Measurements from ENCODE around the gene SNX15. TPM values are rescaled to one million over a fixed set of nuclear protein-coding genes. Genes with fewer than 3 reads are reported as not detected.

Gene SNX15
- 16.4 TPM for total RNA-seq

GRCh38 chr11:65027213-65028067, at the start of gene SNX15:
TSS of gene SNX15 (plus strand) at chr11:65027439. CDS start at chr11:65027538, 99 bp downstream.

GRCh38 chr11:64996710-64997380, 30.4 kb upstream of the SNX15 start, which contains the start of gene BATF2:
TSS of gene BATF2 (minus strand) at chr11:64996971. CDS start at chr11:64996914, 57 bp downstream.

GRCh38 chr11:65013888-65014725, 13.1 kb upstream of the SNX15 start, which contains the start of gene ARL2:
TSS of gene ARL2 (plus strand) at chr11:65014160. CDS start at chr11:65014208, 48 bp downstream.

GRCh38 chr11:65040847-65041622, 13.8 kb downstream of the SNX15 start, which contains the start of gene SAC3D1:
TSS of gene SAC3D1 (plus strand) at chr11:65041210. CDS start at chr11:65041293, 83 bp downstream.

GRCh38 chr11:65058419-65059054, 31.3 kb downstream of the SNX15 start, which contains the start of gene NAALADL1:
TSS of gene NAALADL1 (minus strand) at chr11:65058553. CDS start at chr11:65058521, 32 bp downstream.

GRCh38 chr11:65083834-65084597, 56.8 kb downstream of the SNX15 start, which contains the start of the genes CDCA5 and ZFPL1:
TSS of gene CDCA5 (minus strand) at chr11:65084040. CDS start at chr11:65083978, 62 bp downstream.
TSS of gene ZFPL1 (plus strand) at chr11:65084222. CDS start at chr11:65084699, 477 bp downstream.

Small RNA genes lying within 50 kb of the gene (small RNA-seq; reads per million reads assigned to genes)
- not detected for gene MIR6879
- not detected for gene SNX15

Other genes with a start within 250 kb of the SNX15 start
- 75.2 TPM for gene SF1, start 248.9 kb upstream of the SNX15 start, total RNA-seq
- gene MAP4K2, start 224.2 kb upstream of the SNX15 start, total RNA-seq = 17.1 TPM
- gene MEN1, start 216.9 kb upstream of the SNX15 start, total RNA-seq = 18.0 TPM
- 2.1 TPM for gene CDC42BPG, start 182.8 kb upstream of the SNX15 start, total RNA-seq
- gene EHD1, start 148.8 kb upstream of the SNX15 start, total RNA-seq = 39.0 TPM
- gene ATG2A, start 110.2 kb upstream of the SNX15 start, total RNA-seq = 9.9 TPM
- 39.7 TPM for gene PPP2R5B, start 102.8 kb upstream of the SNX15 start, total RNA-seq
- gene GPHA2, start 91.5 kb upstream of the SNX15 start, total RNA-seq = not detected
- gene MAJIN, start 55.3 kb upstream of the SNX15 start, total RNA-seq = not detected
- not detected for gene BATF2, start 30.5 kb upstream of the SNX15 start, total RNA-seq
- 73.4 TPM for gene ARL2, start 13.3 kb upstream of the SNX15 start, total RNA-seq
- gene SAC3D1, start 13.8 kb downstream of the SNX15 start, total RNA-seq = 6.9 TPM
- 4.2 TPM for gene NAALADL1, start 31.1 kb downstream of the SNX15 start, total RNA-seq
- 2.3 TPM for gene CDCA5, start 56.6 kb downstream of the SNX15 start, total RNA-seq
- 15.7 TPM for gene ZFPL1, start 56.8 kb downstream of the SNX15 start, total RNA-seq
- 125 TPM for gene VPS51, start 68.8 kb downstream of the SNX15 start, total RNA-seq
- 81.4 TPM for gene TM7SF2, start 84.4 kb downstream of the SNX15 start, total RNA-seq
- gene ZNHIT2, start 90.3 kb downstream of the SNX15 start, total RNA-seq = 6.9 TPM
- 229 TPM for gene FAU, start 94.7 kb downstream of the SNX15 start, total RNA-seq
- gene MRPL49, start 94.9 kb downstream of the SNX15 start, total RNA-seq = 39.7 TPM
- gene SYVN1, start 107.1 kb downstream of the SNX15 start, total RNA-seq = 11.1 TPM
- gene SPDYC, start 142.8 kb downstream of the SNX15 start, total RNA-seq = not detected
- 64.6 TPM for gene CAPN1, start 154.5 kb downstream of the SNX15 start, total RNA-seq
- gene POLA2, start 234.5 kb downstream of the SNX15 start, total RNA-seq = 1.8 TPM